SU-DHL-6 (cell line): Measurements from ENCODE around the gene RADIL.
"Not testable (repeated sequence)": the region's sequence is repeated elsewhere in the genome, so short reads cannot be mapped to it uniquely, and the experiment has no call there.

Experiments used
- H2AFZ ChIP-seq: fragments of 200-600 bp; sonication (generic); 2 replicates; pipeline ENCODE4 v1.6.1; 2014; ENCODE audit warnings: low read depth, mild to moderate bottlenecking, moderate library complexity, mixed read lengths, antibody characterized with exemption, low read length; ENCODE audit not compliant: severe bottlenecking
- H3F3A ChIP-seq: fragments of 200-600 bp; shearing (Covaris generic); 2 replicates; pipeline ENCODE4 v1.6.0; 2016; ENCODE audit warnings: antibody characterized with exemption, mild to moderate bottlenecking; ENCODE audit not compliant: insufficient read depth
- H3K27ac ChIP-seq: fragments of 200-600 bp; sonication (generic); 2 replicates; pipeline ENCODE4 v1.5.1; 2016; ENCODE audit warnings: low read depth, mild to moderate bottlenecking, low read length, moderate library complexity, mixed read lengths
- H3K27me3 ChIP-seq: fragments of 200-600 bp; sonication (generic), shearing (Covaris generic); 2 replicates; pipeline ENCODE4 v1.6.0; 2014; ENCODE audit warnings: mild to moderate bottlenecking, low read length
- H3K36me3 ChIP-seq: fragments of 200-600 bp; sonication (generic); 2 replicates; pipeline ENCODE4 v1.6.1; 2014; ENCODE audit warnings: mild to moderate bottlenecking, low read length, mixed read lengths
- H3K4me2 ChIP-seq: fragments of 300-600, 200-600 bp; shearing (Covaris generic), sonication (generic); 2 replicates; pipeline ENCODE4 v1.6.0; 2014; ENCODE audit warnings: low read length, low read depth, mild to moderate bottlenecking; ENCODE audit not compliant: poor library complexity, severe bottlenecking
- H3K4me3 ChIP-seq: fragments of 200-600 bp; sonication (generic); 2 replicates; pipeline ENCODE4 v1.5.1; 2014; ENCODE audit warnings: antibody characterized with exemption, low read length, mild to moderate bottlenecking, mixed read lengths; ENCODE audit not compliant: insufficient read depth, poor library complexity, severe bottlenecking
- H3K79me2 ChIP-seq: fragments of 200-600 bp; sonication (generic); 2 replicates; pipeline ENCODE4 v1.6.1; 2014; ENCODE audit warnings: mild to moderate bottlenecking, low read length, moderate library complexity; ENCODE audit not compliant: insufficient read depth
- H3K9ac ChIP-seq: fragments of 200-600 bp; sonication (generic); 2 replicates; pipeline ENCODE4 v1.7.0; 2014; ENCODE audit warnings: mild to moderate bottlenecking, low read length
- H3K9me2 ChIP-seq: fragments of 200-600 bp; sonication (generic); replicated peaks from 2 replicates; pipeline ENCODE4 v1.6.1; 2014; ENCODE audit warnings: low read length; ENCODE audit not compliant: insufficient read depth
- H3K9me3 ChIP-seq: fragments of 200-600 bp; sonication (generic); 2 replicates; pipeline ENCODE4 v1.6.1; 2014; ENCODE audit warnings: low read length, mixed read lengths; ENCODE audit not compliant: insufficient read depth
- H4K20me1 ChIP-seq: fragments of 200-600 bp; sonication (generic); 2 replicates; pipeline ENCODE4 v1.6.1; 2014; ENCODE audit warnings: low read depth, mild to moderate bottlenecking, antibody characterized with exemption, low read length, moderate library complexity, mixed read lengths
- EZH2phosphoT487 ChIP-seq: fragments of 200-600 bp; sonication (generic), shearing (Covaris generic); conservative IDR thresholded peaks from 2 replicates; pipeline ENCODE4 v1.6.1; 2018; ENCODE audit warnings: mild to moderate bottlenecking, antibody characterized with exemption, low read length, moderate library complexity, mixed read lengths
- TF ChIP-seq, protein P1 (sequence below): fragments of 200-600 bp; sonication (generic); IDR thresholded peaks from one replicate; pipeline ENCODE4 v1.5.1; 2017; ENCODE audit warnings: antibody characterized with exemption, mild to moderate bottlenecking, low read length, moderate library complexity; ENCODE audit not compliant: insufficient read depth, poor library complexity, severe bottlenecking

RADIL gene

DNA sequence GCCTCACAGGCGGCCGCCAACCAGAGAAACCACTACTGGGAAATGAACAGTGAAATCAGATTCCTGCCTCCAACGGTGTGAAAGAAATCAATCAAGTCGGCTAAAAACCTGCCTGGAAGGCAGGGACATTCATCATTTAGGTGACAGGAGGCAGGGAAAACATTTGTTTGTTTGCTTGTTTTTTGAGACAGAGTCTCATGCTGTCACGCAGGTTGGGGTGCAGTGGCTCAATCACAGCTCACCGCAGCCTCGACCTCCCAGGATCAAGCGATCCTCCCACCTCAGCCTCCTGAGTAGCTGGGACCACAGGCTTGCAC lies 77.6 kb downstream of the RADIL start:
- Histone ChIP-seq H3K4me2 (no peak overlapping the region), H3K9me3 (no peaks in the 10 kb centered on the region), H3K27ac (no peak overlapping the region), H3K36me3 (no peaks in the 10 kb centered on the region), H3K79me2 (no peaks in the 10 kb centered on the region), H2AFZ (no peak overlapping the region), H3K4me3 (no peak overlapping the region), H3K9ac (no peak overlapping the region), H3K27me3 (no peaks in the 10 kb centered on the region), H3F3A (no peaks in the 10 kb centered on the region), H4K20me1 (no peaks in the 10 kb centered on the region), H3K9me2 (no peaks in the 10 kb centered on the region)
- TF ChIP-seq, protein P1, sequence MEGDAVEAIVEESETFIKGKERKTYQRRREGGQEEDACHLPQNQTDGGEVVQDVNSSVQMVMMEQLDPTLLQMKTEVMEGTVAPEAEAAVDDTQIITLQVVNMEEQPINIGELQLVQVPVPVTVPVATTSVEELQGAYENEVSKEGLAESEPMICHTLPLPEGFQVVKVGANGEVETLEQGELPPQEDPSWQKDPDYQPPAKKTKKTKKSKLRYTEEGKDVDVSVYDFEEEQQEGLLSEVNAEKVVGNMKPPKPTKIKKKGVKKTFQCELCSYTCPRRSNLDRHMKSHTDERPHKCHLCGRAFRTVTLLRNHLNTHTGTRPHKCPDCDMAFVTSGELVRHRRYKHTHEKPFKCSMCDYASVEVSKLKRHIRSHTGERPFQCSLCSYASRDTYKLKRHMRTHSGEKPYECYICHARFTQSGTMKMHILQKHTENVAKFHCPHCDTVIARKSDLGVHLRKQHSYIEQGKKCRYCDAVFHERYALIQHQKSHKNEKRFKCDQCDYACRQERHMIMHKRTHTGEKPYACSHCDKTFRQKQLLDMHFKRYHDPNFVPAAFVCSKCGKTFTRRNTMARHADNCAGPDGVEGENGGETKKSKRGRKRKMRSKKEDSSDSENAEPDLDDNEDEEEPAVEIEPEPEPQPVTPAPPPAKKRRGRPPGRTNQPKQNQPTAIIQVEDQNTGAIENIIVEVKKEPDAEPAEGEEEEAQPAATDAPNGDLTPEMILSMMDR: no peak
- TF ChIP-seq EZH2phosphoT487: no peak

DNA sequence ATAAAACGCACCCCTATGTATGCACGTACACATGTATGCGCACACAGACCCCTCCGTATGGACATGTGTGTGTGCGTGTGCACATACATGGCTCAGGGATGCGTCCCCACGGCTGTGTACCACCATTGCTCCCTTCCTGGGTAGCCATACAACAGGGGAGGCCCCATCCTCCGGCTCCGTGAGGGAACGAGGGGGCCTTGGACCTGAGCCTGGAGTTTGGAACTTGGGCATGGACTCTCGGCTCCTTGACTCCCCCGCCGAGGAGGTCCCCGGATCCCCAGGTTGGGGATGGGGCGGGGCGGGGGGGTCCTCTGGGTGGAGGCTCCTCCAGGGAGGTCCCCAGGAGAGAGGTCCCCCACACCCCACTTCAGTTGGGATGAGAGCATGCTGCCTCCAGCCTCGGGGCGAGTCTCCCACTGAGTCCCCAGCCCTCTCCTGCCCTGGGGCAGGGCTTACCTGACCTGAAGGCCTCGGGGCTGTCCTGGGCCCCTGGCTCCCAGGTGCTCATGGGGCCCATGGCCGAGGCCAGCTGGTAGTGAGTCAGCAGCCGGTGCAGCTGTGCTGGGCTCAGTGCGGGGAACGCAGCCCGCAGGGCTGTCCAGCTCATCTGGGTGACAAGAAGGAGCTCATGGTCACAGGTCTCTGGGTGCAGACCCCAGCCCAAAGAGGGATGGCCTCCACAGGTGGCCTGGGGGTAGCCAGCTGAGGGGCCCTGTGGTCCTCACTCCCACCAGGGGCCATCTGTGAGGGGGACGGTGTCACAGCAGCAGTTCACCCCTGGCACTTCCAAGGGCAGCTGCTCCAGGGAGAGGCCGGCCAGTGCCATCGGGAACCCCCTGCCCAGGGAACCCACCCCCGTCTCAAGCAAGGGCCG lies 78.2 kb downstream of the RADIL start:
- Histone ChIP-seq H2AFZ (no peak overlapping the region), H3K79me2 (no peaks in the 10 kb centered on the region), H3K27me3 (no peaks in the 10 kb centered on the region), H3K4me3 (no peak overlapping the region), H3K4me2 (no peak overlapping the region), H3K9ac (no peak overlapping the region), H3K9me3 (no peaks in the 10 kb centered on the region), H4K20me1 (no peaks in the 10 kb centered on the region), H3K27ac (no peak overlapping the region), H3F3A (no peaks in the 10 kb centered on the region), H3K36me3 (no peaks in the 10 kb centered on the region), H3K9me2 (no peaks in the 10 kb centered on the region)
- TF ChIP-seq, protein P1: no peak
- TF ChIP-seq EZH2phosphoT487: no peak

- H3K9me3 ChIP-seq: no peaks in the 10 kb centered on the region
- H3K4me2 ChIP-seq: no peak overlapping the region
- H3K27ac ChIP-seq: no peak overlapping the region
- H2AFZ ChIP-seq: no peak overlapping the region
- no peak overlapping the region for H3K4me3 ChIP-seq
- H3K9me2 ChIP-seq: no peaks in the 10 kb centered on the region
- H3K36me3 ChIP-seq: no peaks in the 10 kb centered on the region
- no peaks in the 10 kb centered on the region for H4K20me1 ChIP-seq
- TF ChIP-seq, protein P1: no peak
- TF ChIP-seq EZH2phosphoT487: no peak
- H3K9ac ChIP-seq: no peak overlapping the region
- H3K27me3 ChIP-seq: no peaks in the 10 kb centered on the region
- H3K79me2 ChIP-seq: no peaks in the 10 kb centered on the region
- H3F3A ChIP-seq: no peaks in the 10 kb centered on the region
Observed at GRCh38 chr7:4803397-4804241, 79.9 kb downstream of the RADIL start.

DNA sequence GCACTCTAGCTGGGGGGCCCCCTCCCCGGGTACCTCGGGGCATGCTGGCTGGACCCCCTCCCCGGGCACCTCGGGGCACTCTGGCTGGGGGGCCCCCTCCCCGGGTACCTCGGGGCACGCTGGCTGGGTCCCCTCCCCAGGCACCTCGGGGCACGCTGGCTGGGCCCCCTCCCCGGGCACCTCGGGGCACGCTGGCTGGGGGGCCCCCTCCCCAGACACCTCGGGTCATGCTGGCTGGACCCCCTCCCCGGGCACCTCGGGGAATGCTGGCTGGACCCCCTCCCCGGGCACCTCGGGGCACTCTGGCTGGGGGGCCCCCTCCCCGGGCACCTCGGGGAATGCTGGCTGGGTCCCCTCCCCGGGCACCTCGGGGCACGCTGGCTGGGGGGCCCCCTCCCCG lies 80.9 kb downstream of the RADIL start:
- not testable (repeated sequence) for H3K27me3 ChIP-seq, H3F3A ChIP-seq, H2AFZ ChIP-seq, H3K9me2 ChIP-seq, H3K4me2 ChIP-seq, H3K9ac ChIP-seq, H3K27ac ChIP-seq, H3K36me3 ChIP-seq, H3K79me2 ChIP-seq, H4K20me1 ChIP-seq, H3K9me3 ChIP-seq, H3K4me3 ChIP-seq
